NCI-H1436 treated with DMSO at 0.1 percent for 48 hours (cell line): Measurements from ENCODE around the gene PRAMEF1.
"Not testable (repeated sequence)": the region's sequence is repeated elsewhere in the genome, so short reads cannot be mapped to it uniquely, and the experiment has no call there.

Experiments used
- DNase-seq: peaks from one replicate; lab custom pipeline; 2025; lab: John Stamatoyannopoulos, UW

PRAMEF1 gene

DNA sequence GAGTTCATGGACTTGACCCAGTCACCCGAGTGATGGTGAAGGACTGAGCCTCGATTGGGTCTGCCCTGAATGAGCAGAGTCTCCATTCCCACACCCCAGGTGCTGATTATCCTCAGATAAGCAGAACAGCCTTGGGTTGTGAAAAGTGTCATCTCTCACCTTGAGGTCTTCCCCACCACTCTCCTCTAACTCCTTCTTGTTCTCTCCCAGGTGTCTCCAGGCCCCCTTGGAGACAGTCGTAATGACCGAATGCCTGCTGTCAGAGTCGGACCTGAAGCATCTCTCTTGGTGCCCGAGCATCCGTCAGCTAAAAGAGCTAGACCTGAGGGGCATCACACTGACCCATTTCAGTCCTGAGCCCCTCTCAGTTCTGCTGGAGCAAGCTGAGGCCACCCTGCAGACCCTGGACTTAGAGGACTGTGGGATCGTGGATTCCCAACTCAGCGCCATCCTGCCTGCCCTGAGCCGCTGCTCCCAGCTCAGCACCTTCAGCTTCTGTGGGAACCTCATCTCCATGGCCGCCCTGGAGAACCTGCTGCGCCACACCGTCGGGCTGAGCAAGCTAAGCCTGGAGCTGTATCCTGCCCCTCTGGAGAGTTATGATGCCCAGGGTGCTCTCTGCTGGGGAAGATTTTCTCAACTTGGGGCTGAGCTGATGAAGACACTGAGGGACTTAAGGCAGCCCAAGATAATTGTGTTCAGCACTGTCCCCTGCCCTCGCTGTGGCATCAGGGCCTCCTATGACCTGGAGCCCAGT is 14.2 kb upstream of the PRAMEF1 start:
- DNase-seq = no peak

DNA sequence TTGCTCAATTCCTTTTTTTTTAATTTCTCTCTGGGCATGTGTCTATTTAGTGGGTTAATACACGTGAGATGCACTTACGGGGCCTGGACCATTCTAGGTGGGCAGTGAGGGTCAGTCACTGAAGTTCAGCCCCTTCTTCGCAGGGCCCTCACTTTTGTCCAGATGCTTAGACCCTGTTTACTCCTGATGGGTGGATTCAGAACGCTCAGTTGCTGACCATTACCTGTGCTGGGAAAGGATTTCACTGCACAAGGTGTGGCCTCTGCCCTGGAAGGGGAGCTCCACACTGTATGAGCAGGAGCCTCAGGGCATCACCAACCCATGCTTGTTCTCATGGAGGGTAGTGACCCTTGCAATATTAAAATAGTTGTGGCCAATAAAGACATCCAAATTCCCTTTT is 13.1 kb upstream of the PRAMEF1 start:
- DNase-seq = no peak

DNA sequence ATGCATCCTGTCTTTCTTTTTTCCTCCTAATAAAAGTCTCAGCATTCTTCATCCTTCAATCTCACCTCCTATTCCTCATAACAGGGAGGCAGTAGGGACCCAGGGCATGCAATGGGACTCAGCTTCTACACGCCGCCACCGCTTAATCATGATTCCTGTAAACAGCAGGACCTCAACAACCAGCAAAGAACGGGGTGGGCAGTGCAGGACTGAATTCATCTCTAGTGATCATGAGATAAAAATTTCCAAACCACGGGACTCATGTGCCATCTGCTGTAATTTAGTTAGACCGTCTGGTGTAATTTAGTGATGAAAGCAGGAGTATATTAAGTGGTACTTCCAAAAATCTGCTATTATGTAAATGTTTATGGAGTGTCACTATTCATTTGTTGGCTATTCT is 12.3 kb upstream of the PRAMEF1 start:
- DNase-seq = no peak

DNA sequence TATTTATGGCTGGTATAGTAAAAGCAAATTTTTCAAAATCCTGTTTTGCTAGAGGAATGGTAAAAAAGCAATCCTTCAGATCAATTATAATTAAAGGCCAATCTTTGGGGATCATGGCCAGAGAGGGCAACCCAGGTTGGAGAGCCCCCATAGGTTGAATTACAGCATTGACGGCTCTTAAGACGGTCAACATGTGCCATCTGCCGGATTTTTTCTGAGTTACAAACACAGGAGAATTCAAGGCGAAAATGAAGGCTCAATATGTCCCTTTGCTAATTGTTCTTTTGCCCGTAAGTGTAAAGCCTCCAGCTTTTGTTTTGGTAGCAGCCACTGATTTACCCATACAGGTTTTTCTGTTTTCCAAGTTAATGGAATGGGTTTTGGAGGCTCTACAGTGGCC is 9.7 kb upstream of the PRAMEF1 start:
- DNase-seq = not testable (repeated sequence)

DNA sequence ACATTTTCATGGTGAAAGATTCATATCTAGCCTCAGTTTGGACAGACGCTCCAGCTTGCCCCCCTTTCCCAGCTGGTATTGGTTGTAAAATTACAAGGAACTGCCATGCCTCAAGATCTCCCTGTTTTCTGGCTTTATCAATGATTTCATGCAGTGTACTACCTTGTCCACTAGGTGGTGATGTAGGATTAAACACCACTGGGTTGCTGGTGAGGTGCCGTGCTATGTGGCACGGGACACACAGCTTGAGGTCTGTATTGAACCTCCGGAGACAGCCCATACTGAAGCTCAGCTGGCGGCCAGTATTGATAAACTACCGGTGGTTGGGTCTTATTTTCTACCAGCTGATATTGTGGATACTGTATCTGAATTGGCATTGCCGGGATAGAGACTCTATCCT is 7.4 kb upstream of the PRAMEF1 start:
- DNase-seq = not testable (repeated sequence)

DNA sequence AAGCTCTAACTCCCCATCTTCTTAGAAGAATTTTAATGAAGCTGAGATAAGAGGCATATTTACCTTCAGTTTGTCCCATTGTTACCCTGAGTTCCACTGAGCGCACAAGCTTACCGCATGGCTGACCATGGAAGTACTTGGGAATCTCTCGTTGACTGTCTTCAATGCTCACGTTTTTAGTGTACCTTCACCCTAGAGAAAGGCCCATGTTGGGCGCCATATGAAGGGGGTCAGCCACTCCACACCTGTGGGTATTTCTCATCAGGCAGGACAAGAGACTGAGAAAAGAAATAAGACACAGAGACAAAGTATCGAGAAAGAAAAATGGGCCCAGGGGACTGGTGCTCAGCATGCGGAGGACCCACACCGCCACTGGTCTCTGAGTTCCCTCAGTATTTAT is 6.5 kb upstream of the PRAMEF1 start:
- DNase-seq = not testable (repeated sequence)

DNA sequence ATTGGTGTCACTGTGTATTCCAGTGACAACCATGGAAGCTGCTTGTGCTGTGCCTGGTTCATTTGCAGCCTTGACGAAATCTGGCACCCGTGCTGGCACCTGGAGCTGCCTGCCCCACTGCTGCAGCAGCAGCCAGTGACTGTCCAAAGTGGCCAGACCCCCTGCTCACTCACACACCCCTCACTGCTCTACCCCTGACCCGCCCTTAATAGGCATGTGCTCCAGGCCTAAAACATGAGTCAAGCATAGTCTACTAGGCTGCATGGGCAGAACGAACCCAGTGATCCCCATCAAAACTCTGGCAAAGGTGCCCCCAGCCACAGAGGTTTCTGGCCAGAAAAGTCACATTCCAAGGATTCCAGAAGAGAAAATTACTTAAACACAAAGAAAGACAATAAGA is 7.7 kb downstream of the PRAMEF1 start:
- DNase-seq = no peak

DNA sequence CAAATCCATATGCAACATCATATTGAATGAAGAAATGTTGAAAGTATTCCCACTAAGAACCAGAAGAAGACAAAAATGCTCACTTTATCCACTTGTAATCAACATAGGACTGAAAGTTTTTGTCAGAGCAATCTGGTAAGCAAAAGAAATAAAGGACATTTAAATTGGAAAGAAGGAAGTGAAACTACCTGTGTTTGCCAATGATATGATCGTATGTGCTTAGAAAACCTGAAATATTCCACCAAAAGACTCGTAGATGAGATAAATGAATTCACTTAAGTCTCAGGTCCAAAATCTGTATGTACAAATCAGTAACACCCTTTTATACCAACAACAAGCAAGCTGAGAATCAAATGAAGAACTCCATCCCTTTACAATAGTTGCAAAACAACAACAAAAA is 8.5 kb downstream of the PRAMEF1 start:
- DNase-seq = no peak

DNA sequence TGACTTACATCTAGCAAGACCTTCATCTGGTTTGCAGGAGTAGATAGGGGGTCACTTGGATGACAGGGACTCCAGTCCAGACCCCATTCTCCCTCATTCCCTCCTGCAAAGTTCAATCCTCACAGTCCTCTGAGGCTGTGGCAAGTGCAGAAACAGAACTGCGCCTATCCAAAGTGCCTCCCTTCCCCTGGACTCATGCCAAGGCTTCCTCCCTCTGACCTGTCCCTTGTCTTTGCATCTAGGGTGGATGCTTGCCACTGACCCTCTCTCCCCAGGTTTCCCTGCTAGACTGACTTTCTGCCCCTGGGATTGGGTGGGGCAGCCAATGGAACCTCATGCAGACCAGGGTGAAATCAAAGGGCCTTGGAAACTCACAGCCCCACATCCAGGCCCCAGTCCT is 18.7 kb downstream of the PRAMEF1 start:
- no peak for DNase-seq

DNA sequence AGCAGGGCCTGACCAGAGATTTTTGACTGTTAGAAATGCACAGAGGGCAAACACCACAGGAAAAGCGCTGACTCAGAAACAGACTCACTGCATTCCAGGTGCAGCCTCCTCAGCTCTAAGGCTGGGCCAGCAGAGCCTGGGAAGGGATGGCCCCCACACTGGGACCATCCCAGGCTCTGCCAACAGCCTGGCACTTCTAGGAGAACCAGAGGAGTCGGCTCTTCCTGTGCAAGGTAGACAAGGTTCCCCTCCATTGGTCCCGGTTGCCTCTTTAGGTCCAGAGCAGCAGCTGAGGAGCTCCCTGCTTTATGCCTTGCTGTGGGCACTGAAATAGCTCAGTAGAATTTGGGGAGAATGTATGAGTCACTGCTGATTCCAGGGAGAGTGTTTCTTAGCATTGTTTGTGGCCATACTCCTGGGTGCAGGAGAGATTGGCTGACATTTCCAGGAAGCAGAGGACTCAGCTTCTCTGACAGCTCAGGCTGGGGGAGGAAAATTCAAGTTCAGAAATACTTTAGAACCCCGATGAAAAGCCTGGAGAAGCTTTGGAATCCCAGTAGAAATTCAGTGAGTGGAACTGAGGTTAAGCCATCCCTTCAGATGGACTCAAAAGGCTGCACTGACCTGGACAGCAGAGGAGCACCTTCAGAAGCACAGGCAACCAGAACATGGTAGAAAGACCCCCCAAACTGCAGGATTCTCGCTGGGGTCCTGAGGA is 19.7 kb downstream of the PRAMEF1 start:
- no peak for DNase-seq

DNA sequence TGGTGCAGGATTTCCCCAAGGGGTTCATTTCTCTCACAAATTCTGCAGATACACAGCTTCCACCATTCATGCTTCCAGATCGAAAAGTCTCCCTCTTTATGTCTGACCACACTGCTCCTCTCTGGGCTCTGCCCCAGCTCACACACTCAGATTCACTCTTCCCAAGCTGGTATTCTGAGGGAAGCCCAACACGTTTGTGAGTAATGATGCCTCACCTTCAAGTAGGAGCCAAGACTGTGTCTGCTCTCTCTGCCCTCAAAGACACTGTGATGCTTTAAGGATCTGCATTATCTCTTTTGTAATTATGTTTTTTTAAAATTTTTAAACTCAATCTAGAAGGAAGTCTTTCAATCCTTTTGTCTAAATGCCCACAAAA is 20.2 kb downstream of the PRAMEF1 start:
- DNase-seq = no peak

DNA sequence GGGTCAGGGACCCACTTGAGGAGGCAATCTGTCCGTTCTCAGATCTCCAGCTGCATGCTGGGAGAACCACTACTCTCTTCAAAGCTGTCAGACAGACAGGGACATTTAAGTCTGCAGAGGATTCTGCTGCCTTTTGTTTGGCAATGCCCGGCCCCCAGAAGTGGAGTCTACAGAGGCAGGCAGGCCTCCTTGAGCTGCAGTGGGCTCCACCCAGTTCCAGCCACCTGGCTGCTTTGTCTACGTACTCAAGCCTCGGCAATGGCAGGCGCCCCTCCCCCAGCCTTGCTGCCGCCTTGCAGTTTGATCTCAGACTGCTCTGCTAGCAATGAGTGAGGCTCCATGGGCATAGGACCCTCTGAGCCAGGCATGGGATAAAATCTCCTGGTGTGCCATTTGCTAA is 27.9 kb downstream of the PRAMEF1 start:
- DNase-seq = not testable (repeated sequence)

DNA sequence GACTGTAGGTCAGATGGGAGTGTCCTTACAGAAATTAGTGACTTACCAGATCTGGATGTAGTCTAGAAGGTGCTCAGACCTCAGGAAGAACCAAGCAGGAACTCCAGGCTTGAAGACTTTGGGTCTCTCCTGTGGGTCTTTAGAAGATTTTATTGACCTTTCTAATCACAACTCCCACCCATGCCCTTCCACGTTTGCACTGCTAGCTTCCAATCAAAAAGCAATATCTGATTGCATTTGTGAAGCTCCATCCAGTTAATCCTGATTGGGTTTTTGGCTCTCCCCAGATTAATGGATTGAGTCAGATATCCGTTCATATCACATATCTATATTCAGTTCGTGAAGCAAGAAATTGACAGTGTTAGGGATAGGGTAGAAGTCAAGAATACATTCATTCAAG is 40.1 kb downstream of the PRAMEF1 start, which contains the start of gene PRAMEF11:
PRAMEF11 (minus strand) TSS at position 101 of the 400 bp plus-strand sequence. CDS start 2,621 bp downstream, outside the sequence.
- not testable (repeated sequence) for DNase-seq

DNA sequence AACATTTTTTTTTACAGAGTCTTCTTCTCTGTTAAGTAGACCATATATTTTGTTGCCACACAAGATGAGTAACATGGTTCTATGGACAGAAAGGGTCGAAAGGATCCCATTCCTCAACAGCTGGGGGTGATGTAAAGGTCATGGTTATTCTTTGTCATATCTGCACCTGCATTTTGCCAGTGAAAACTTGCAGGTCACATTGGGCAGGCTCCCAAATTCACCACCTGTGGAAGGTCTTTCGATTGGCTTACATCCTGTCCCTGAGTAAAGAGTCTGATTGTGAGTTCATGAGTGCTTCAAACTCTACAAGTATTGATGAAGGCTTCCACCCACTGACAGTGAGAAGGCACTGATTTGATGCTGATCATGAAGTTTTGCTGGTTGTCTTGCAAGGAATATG is 42.1 kb downstream of the PRAMEF1 start:
- not testable (repeated sequence) for DNase-seq
